Epithelial cell of prostate (primary cell): Measurements from ENCODE around the gene RSL1D1.
"Not testable (repeated sequence)": the region's sequence is repeated elsewhere in the genome, so short reads cannot be mapped to it uniquely, and the experiment has no call there.

Experiments
- DNase-seq: peaks from one replicate; pipeline ENCODE4 v3.0.0-alpha.2; 2011; ENCODE audit warnings: low read depth, low spot score
- H3K27ac ChIP-seq: fragments of 450-650 bp; 2 replicates; pipeline ENCODE4 v1.5.1; 2017; ENCODE audit warnings: mild to moderate bottlenecking

Gene RSL1D1

GRCh38 chr16:11848842-11849241 lies 2.5 kb downstream of the RSL1D1 start:
- DNase-seq, result no peak
- H3K27ac ChIP-seq, result peak overlapping the region; percentile 36

DNA sequence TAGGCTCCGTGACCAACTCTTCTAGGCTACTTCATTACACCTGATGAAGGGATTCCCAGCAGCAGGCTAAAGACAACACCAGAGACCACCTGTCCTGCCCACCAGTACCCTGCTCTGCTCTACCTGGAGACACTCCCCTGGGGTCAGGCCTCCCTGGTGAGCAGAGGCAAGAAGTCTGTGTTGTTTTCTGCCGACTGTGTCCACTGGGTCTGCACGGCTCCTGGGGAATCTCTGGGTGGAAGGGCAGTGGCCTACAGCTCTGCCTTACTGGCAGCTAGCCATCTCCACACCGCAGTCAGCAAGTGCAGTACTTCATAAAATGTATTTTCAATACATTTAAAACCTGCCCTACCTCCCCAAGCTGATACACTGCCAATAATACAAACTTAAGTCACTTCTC lies 6.8 kb downstream of the RSL1D1 start:
- no peak overlapping the region for H3K27ac ChIP-seq
- no peak for DNase-seq

- no peak for DNase-seq
- H3K27ac ChIP-seq, result no peak overlapping the region
Measured at GRCh38 chr16:11843861-11844260, 7.5 kb downstream of the RSL1D1 start.

DNA sequence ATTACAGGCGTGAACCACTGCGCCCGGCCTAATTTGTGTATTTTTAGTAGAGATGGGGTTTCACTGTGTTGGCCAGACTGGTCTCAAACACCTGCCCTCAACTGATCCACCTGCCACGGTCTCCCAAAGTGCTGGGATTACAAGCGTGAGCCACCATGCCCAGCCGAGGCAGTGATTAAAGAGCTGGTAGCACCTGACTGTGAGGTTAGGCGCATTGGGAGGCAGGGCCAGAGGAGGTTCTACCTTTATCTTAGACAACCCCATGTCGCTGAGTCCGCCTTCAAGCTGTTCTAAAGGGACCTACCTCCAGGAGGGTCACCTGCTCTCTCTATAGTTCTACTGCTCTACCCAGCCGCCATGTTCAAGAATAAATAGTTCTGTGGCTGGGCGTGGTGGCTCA lies 8.1 kb downstream of the RSL1D1 start:
- DNase-seq, result no peak
- no peak overlapping the region for H3K27ac ChIP-seq

DNA sequence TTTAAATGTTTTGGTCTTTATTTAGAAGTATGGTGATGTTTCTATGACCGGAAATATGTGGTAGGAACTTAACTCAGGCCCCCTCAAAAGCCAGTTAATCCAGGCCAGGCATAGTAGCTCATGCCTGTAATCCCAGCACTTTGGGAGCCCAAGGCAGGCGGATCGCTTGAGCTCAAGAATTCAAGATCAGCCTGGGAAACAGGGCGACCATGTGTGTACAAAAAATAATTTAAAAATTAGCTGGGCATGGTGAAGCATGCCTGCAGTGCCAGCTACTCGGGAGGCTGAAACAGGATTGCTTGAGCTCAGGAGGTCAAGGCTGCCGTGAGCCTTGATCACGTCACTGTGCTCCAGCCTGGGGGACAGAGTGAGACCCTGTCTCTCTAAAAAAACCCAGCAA lies 10.3 kb downstream of the RSL1D1 start:
- DNase-seq, result no peak
- no peak overlapping the region for H3K27ac ChIP-seq

- DNase-seq, result no peak
- peak overlapping the region; percentile 87 for H3K27ac ChIP-seq
Measured at GRCh38 chr16:11836650-11837244, 14.6 kb downstream of the RSL1D1 start.

DNA sequence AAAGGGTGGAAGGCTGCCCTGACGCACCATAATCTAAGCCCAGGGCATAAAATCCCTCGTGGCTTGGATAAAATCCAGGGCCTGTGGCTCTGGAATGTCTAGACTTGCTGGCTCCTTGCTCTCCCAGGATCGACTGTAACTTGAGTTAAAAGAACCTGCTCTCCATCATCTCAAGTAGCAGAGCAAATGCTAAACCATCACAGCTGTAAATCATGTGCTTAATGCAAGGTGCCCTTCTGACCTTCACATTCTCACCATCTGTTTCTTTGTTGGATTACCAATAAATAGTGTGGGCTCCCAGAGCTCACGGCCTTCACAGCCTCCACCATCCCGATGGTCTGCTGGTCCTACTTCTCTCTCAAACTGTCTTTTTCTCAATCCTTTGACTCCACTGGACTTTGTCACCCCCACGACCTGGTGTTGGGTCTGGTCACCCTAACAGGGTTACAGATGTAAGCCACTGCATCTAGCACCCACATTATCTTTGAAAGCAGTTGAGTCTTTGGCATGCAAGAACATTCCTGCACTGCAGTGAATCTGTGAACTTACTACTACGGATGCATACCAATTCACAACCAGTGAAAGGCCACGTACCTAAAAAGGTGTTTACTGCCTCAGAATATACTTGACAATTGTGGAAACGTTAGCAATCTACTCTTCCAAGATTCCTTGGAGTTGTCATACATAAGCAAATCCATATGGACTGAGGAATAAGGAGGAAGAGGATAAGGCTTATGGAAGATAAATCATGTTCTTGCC lies 15.3 kb downstream of the RSL1D1 start:
- H3K27ac ChIP-seq, result peak overlapping the region; percentile 87
- no peak for DNase-seq

GRCh38 chr16:11835309-11835708 lies 16.0 kb downstream of the RSL1D1 start:
- peak overlapping the region; percentile 87 for H3K27ac ChIP-seq
- DNase-seq, result no peak

DNA sequence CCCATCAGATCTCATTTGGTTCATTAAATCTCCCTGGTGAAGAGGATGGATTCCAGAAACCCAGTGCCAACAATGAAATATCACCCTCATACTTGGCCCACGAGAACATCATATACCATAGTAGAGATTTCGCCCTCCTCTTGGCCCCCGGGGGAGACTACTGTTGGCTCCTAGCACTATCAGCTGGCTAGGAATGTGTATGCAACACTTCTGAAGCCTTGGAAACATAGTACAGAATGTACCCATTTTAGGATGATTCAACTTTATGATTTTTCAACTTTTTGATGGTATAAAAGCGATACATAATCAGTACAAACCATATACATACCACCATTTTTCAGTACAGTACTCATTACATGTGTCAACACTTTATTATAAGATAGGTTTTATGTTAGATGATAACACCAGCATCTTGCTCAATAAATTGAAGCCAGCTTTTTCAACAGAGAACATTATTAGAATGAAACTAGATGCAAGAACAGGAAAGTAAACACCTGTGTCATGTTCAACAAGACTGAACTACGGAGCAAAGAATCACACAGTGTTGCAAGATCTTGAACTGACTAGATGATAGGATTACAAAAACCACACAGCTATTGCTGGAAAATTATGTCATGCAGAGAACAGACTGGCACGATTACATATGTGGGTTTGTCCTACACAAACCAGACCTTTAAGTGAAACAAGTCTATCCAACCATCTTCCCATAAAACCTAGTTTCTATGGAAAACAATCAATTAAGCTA lies 17.2 kb downstream of the RSL1D1 start:
- peak; percentile 96 for DNase-seq
- peak overlapping the region; percentile 87 for H3K27ac ChIP-seq

GRCh38 chr16:11828696-11829095 lies 22.6 kb downstream of the RSL1D1 start:
- H3K27ac ChIP-seq, result no peak overlapping the region
- DNase-seq, result no peak

GRCh38 chr16:11825520-11826165 lies 25.7 kb downstream of the RSL1D1 start:
- not testable (repeated sequence) for DNase-seq, H3K27ac ChIP-seq

DNA sequence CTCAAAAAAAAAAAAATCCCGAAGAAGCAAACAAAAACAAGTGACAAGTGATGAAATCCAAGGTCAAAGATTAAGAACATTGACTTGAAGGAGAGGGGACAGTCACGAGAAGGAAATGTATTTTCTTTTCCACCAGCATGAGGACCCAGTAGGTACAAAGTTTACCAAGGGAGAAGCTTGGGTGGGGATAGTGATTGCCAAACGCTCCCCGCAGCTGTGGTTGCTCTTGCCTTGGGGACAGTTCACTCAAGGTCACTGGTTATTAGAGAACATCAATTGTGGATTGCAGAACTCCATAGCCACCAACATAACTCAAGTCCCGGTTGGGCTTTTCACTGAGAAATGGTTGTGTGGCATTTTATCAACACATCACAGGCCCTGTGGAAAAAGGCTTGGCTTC lies 27.0 kb downstream of the RSL1D1 start:
- DNase-seq, result no peak
- no peak overlapping the region for H3K27ac ChIP-seq

GRCh38 chr16:11823645-11824044 lies 27.7 kb downstream of the RSL1D1 start:
- H3K27ac ChIP-seq, DNase-seq: not testable (repeated sequence)

GRCh38 chr16:11819798-11820197 lies 31.5 kb downstream of the RSL1D1 start:
- no peak for DNase-seq
- no peak overlapping the region for H3K27ac ChIP-seq

DNA sequence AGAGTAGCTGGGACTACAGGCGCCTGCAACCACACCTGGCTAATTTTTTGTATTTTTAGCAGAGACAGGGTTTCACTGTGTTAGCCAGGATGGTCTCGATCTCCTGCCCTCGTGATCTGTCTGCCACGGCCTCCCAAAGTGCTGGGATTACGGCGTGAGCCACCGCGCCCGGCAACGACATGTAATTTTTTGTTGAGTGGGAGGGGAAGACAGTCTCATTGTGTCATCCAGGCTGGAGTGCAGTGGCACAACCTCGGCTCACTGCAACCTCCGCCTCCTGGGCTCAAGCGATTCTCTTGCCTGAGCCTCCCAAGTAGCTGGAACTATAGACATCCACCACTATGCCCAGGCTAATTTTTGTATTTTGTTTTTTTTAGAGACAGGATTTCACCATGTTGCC lies 32.4 kb downstream of the RSL1D1 start:
- not testable (repeated sequence) for DNase-seq, H3K27ac ChIP-seq

DNA sequence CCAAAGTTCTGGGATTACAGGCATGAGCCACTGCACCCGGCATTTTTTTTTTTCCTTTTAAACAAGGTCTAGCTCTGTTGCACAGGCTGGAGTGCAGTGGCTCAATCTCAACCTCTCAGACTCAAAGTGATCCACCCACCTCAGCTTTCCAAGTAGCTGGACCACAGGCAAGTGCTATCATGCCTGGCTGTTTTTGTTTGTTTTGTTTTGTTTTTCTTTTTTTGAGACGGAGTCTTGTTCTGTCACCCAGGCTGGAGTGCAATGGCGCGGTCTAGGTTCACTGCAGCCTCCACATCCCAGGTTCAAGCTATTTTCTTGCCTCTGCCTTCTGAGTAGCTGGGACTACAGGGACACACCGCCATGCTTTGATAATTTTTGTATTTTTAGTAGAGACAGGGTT lies 35.2 kb downstream of the RSL1D1 start:
- DNase-seq, result no peak
- H3K27ac ChIP-seq, result no peak overlapping the region

DNA sequence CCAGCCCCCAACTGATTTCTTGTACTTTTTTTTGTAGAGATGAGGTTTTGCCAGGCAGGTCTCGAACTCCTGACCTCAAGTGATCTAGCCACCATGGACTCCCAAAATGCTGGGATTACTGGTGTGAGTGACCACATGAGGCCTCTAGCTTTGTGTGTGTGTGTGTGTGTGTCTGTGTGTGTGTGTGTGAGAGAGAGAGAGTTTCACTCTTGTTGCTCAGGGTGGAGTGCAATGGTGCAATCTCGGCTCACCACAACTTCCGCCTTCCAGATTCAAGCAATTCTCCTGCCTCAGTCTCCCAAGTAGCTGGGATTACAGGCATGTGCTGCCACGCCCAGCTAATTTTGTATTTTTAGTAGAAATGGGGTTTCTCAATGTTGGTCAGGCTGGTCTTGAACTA lies 36.5 kb downstream of the RSL1D1 start:
- not testable (repeated sequence) for DNase-seq, H3K27ac ChIP-seq

DNA sequence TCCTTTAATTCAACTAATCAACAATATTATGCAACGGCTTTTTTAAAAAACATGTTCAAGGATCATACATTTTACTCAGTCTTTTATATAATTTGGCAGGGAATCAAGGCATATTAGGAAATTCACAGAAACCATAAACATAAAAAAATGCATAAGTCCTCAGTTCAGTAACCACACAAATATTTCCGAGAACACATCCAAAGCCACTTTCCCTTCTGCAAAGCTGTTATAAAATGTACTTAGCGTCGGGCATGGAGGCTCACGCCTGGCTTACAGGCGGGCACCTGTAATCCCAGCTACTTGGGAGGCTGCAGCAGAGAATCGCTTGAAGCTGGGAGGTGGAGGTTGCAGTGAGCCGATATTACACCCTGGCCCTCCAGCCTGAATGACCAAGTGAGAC lies 44.6 kb downstream of the RSL1D1 start:
- no peak overlapping the region for H3K27ac ChIP-seq
- DNase-seq, result no peak

DNA sequence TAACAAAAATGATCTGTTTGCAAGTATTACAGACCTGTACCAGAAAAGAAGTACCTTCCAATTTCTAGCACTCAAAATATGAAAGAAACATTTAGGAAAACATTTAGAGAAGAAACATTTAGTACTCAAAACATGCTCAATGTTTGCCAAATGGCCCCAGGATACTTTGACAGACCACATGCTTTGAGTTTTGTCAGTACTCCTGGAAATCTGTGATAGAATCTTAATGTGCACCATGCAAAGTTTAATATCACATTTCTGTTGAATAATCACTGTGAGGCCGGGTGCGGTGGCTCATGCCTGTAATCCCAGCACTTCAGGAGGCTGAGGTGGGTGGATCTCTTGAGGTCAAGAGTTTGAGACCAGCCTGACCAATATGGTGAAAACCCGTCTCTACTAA lies 45.8 kb downstream of the RSL1D1 start:
- no peak overlapping the region for H3K27ac ChIP-seq
- DNase-seq, result no peak

- H3K27ac ChIP-seq, result peak overlapping the region; percentile 67
- peak; percentile 34 for DNase-seq
Measured at GRCh38 chr16:11801481-11802021, 49.8 kb downstream of the RSL1D1 start.

DNA sequence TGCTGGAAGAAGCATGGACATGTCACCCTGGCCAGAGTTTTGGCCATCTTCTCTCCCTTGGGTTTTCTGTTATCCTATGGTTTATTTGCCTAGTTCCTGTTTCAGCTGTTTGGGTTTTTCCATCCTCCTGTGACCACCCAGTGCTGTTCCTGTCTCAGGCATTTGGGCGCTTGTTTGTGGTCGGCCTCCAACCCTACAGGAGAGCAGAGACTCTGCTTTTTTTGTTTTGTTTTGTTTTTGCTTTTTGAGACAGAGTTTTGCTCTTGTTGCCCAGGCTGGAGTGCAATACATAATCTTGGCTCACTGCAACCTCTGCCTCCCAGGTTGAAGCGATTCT lies 51.0 kb downstream of the RSL1D1 start:
- H3K27ac ChIP-seq, result peak overlapping the region; percentile 1
- DNase-seq, result no peak
